Smooth muscle cell (in vitro differentiated cells): ENCODE data around the gene CPNE6. TPM values are rescaled to one million over a fixed set of nuclear protein-coding genes. Genes with fewer than 3 reads are reported as not detected.

Experiments
- DNase-seq: peaks from one replicate; lab custom pipeline; 2025; ENCODE audit not compliant: unreplicated experiment; lab: John Stamatoyannopoulos, UW
- H2AFZ ChIP-seq: fragments of 200-600 bp; sonication (generic); 2 replicates; pipeline ENCODE4 v1.6.0; 2016; ENCODE audit warnings: antibody characterized with exemption, low read depth, mild to moderate bottlenecking
- H3F3A ChIP-seq: fragments of 200-600 bp; sonication (generic); 2 replicates; pipeline ENCODE4 v1.6.0; 2017; ENCODE audit warnings: antibody characterized with exemption, low read depth
- H3K27ac ChIP-seq: fragments of 200-600 bp; sonication (generic); 2 replicates; pipeline ENCODE4 v1.5.1; 2016; ENCODE audit warnings: low read depth, mild to moderate bottlenecking
- H3K27me3 ChIP-seq: fragments of 200-600 bp; sonication (generic); 2 replicates; pipeline ENCODE4 v1.6.1; 2016; ENCODE audit warnings: low read depth, mild to moderate bottlenecking
- H3K36me3 ChIP-seq: fragments of 200-600 bp; sonication (generic); 2 replicates; pipeline ENCODE4 v1.5.1; 2016; ENCODE audit warnings: low read depth
- H3K4me1 ChIP-seq: fragments of 200-600 bp; sonication (generic); 2 replicates; pipeline ENCODE4 v1.5.1; 2016; ENCODE audit warnings: low read depth
- H3K4me2 ChIP-seq: fragments of 200-600 bp; sonication (generic); 2 replicates; pipeline ENCODE4 v1.6.0; 2016; ENCODE audit warnings: mild to moderate bottlenecking
- H3K4me3 ChIP-seq: fragments of 200-600 bp; sonication (generic); 2 replicates; pipeline ENCODE4 v1.5.1; 2016; ENCODE audit warnings: mild to moderate bottlenecking
- H3K79me2 ChIP-seq: fragments of 200-600 bp; sonication (generic); 2 replicates; pipeline ENCODE4 v1.6.0; 2016; ENCODE audit warnings: low read depth, mild to moderate bottlenecking
- H3K9ac ChIP-seq: fragments of 200-600 bp; sonication (generic); 2 replicates; pipeline ENCODE4 v1.6.0; 2016; ENCODE audit warnings: low read depth
- H3K9me3 ChIP-seq: fragments of 200-600 bp; sonication (generic); replicated peaks from 2 replicates; pipeline ENCODE4 v1.5.1; 2016; ENCODE audit warnings: low read depth
- H4K20me1 ChIP-seq: fragments of 200-600 bp; sonication (generic); 2 replicates; pipeline ENCODE4 v1.6.0; 2016; ENCODE audit warnings: low read depth
- CTCF ChIP-seq: fragments of 200-600 bp; sonication (generic); IDR thresholded peaks from 2 replicates; pipeline ENCODE4 v1.5.1; 2017; ENCODE audit warnings: borderline replicate concordance, mild to moderate bottlenecking, antibody characterized with exemption; ENCODE audit not compliant: insufficient read depth, poor library complexity, severe bottlenecking
- WGBS: methylation state at CpG from one replicate; pipeline ENCODE4 v1.1.7; 2016; ENCODE audit warnings: low lambda C conversion rate; 5-methylcytosine and 5-hydroxymethylcytosine counted together
- polyA plus RNA-seq: library from polyadenylated mRNA; unstranded; fragments of >200 nt; fragmentation: Nextera tagmentation; extraction: Ambion mirVana; gene quantifications from 2 replicates; pipeline ENCODE4 v1.2.1, GENCODE V29; 2016
- total RNA-seq: library from RNA; depleted of rRNA; stranded (reverse); fragments of >200 nt; gene quantifications from 2 replicates; pipeline ENCODE4 v1.2.3, GENCODE V29; 2014

CPNE6 gene
- total and polyA plus RNA-seq, 2 experiments from 2014 or later, result not detected

DNA sequence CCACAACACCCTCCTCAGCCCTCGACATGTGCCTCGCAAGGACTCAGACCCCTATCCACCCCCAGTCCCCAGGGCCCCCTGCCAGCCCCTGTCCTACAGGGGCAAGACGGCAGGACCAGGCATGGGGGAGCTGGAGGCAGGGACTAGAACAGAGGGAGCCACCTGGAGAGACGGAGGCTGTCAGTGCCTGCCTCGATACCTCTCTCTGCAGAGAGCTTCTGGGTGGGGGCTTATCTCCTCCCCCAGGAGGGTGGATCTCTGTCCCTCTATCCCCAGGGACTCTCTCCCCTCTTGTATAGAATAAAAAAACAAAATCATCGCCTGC lies 2.0 kb upstream of the CPNE6 start:
- no peak overlapping the region for H3K4me2 ChIP-seq
- WGBS, result 89% methylated on average over 6 of the region's 6 CpGs
- no peak for TF ChIP-seq CTCF
- H3K4me1 ChIP-seq, result no peaks in the 10 kb centered on the region
- no peak overlapping the region for H2AFZ ChIP-seq
- DNase-seq, result no peak
- H3K79me2 ChIP-seq, result no peaks in the 10 kb centered on the region
- H3K9me3 ChIP-seq, result no peaks in the 10 kb centered on the region
- H3K4me3 ChIP-seq, result no peak overlapping the region
- peaks cover 17% of the 10 kb centered on the region for H3K27me3 ChIP-seq
- H3F3A ChIP-seq, result no peaks in the 10 kb centered on the region
- no peaks in the 10 kb centered on the region for H4K20me1 ChIP-seq
- H3K27ac ChIP-seq, result no peak overlapping the region
- no peaks in the 10 kb centered on the region for H3K36me3 ChIP-seq
- H3K9ac ChIP-seq, result no peak overlapping the region

DNA sequence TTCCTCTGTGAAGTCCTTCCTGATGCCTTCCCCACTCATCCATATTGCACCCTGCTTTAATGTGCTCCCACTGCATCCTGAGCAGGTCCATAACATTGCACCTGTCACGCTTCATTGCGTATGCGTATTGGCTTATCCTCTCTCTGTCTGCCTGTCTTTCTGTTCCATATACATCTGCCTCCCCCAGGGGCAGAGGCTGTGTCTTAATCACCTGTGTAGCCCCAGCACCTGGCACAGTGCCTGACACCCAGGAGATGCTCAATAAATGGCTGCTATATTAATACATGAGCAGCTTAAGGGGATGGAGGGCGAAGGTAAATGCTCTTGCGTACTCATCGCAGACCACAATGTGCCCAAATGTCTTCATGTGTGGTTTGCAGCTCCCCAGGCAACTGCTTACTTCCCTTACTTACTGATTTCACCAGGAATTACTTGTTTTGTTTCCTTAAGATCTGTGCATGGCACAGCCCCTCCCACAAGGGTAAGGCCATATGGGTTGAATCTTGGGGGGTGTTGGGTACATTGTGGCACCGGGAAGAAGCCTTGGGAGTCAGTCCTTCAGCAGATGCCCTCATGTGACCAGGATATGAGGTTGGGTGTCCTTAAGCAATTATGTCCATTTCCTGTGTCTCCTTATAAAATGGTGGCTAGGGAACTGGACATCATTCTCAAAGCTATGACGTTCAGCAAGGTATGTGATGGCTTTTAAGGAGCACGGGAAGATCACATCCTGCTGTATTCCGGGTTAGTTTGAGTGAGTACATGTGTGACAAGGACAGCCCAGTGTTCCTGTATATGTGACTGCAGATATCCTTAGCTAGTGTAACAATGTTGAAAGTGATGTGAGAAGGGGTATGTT lies 848 bp upstream of the CPNE6 start:
- WGBS, result 90% methylated on average over 10 of the region's 10 CpGs
- Histone ChIP-seq H3K4me1 (no peaks in the 10 kb centered on the region), H3K9ac (no peak overlapping the region), H3K27ac (no peak overlapping the region), H3K9me3 (no peaks in the 10 kb centered on the region), H3K36me3 (no peaks in the 10 kb centered on the region), H3K4me2 (no peak overlapping the region), H3K4me3 (no peak overlapping the region), H3F3A (no peaks in the 10 kb centered on the region), H3K79me2 (no peaks in the 10 kb centered on the region), H3K27me3 (peaks cover 17% of the 10 kb centered on the region), H2AFZ (no peak overlapping the region), H4K20me1 (no peaks in the 10 kb centered on the region)
- no peak for TF ChIP-seq CTCF
- no peak for DNase-seq

GRCh38 chr14:24071836-24072430 lies 571 bp downstream of the CPNE6 start:
- no peak overlapping the region for H3K4me2 ChIP-seq
- no peak overlapping the region for H3K9ac ChIP-seq
- H3K4me3 ChIP-seq, result no peak overlapping the region
- H3F3A ChIP-seq, result no peaks in the 10 kb centered on the region
- no peak for DNase-seq
- H3K4me1 ChIP-seq, result no peaks in the 10 kb centered on the region
- no peak for TF ChIP-seq CTCF
- H2AFZ ChIP-seq, result no peak overlapping the region
- no peaks in the 10 kb centered on the region for H3K36me3 ChIP-seq
- H3K9me3 ChIP-seq, result no peaks in the 10 kb centered on the region
- H3K27me3 ChIP-seq, result peaks cover 17% of the 10 kb centered on the region
- H4K20me1 ChIP-seq, result no peaks in the 10 kb centered on the region
- 89% methylated on average over 12 of the region's 12 CpGs for WGBS
- no peaks in the 10 kb centered on the region for H3K79me2 ChIP-seq
- H3K27ac ChIP-seq, result no peak overlapping the region

DNA sequence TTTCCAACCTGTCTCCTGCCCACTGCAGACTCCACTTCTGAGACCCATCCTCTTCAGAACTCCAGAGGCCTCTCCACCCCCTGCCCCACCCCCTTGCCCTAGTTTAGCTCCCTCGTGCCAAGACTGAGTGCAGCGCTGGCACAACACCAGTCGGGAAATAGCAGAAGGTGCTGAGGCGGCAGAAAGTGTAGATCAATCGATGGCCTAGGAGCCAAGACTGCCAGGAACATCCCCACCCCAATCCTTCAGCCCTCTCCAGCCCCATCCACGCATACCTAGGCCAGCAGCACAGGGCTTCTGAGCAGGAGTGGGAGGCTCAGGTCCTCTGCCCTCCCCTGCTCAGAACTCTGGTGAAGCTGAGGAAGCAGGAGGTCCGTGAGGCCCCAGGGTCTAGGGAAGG lies 1.1 kb downstream of the CPNE6 start:
- no peak for TF ChIP-seq CTCF
- H3K27me3 ChIP-seq, result peaks cover 17% of the 10 kb centered on the region
- 87% methylated on average over 7 of the region's 7 CpGs for WGBS

More for the DNA sequence above, 1.1 kb downstream of the CPNE6 start:
- DNase-seq, result no peak
- Histone ChIP-seq H3K4me2 (no peak overlapping the region), H3K27ac (no peak overlapping the region), H3K4me1 (no peaks in the 10 kb centered on the region), H3K4me3 (no peak overlapping the region), H3K79me2 (no peaks in the 10 kb centered on the region), H3K9me3 (no peaks in the 10 kb centered on the region), H3K36me3 (no peaks in the 10 kb centered on the region), H3K9ac (no peak overlapping the region), H3F3A (no peaks in the 10 kb centered on the region), H2AFZ (no peak overlapping the region), H4K20me1 (no peaks in the 10 kb centered on the region)
